Calu3 (cell line): ENCODE measurements around the gene PRCD. TPM values are rescaled to one million over a fixed set of nuclear protein-coding genes. Genes with fewer than 3 reads are reported as not detected.

Experiments
- BruUV-seq: library from RNA; stranded (reverse); fragments of 400-500 nt; replicated peaks from 2 replicates; lab custom pipeline; 2021; lab: Mats Ljungman, UMichigan
- CTCF ChIA-PET: fragments of 300-600 bp; sonication (Branson Sonifier 250); formaldehyde crosslinking; loops from one replicate; lab custom pipeline; 2022; ENCODE audit warnings: antibody characterized with exemption; lab: Charles Lee
- DNase-seq: peaks from one replicate; pipeline ENCODE4 v3.0.0; 2022
- H3K27ac Mint-ChIP-seq: one replicate; pipeline ENCODE4 v1.8.0; 2022; ENCODE audit warnings: mixed read lengths; ENCODE audit not compliant: unreplicated experiment
- H3K27me3 Mint-ChIP-seq: one replicate; pipeline ENCODE4 v1.8.0; 2022; ENCODE audit warnings: mixed read lengths; ENCODE audit not compliant: unreplicated experiment
- H3K36me3 Mint-ChIP-seq: one replicate; pipeline ENCODE4 v1.8.0; 2022; ENCODE audit warnings: mild to moderate bottlenecking, moderate library complexity, mixed read lengths; ENCODE audit not compliant: insufficient read depth, unreplicated experiment
- H3K4me1 Mint-ChIP-seq: one replicate; pipeline ENCODE4 v1.8.0; 2022; ENCODE audit warnings: mild to moderate bottlenecking, low read depth, mixed read lengths; ENCODE audit not compliant: unreplicated experiment
- H3K4me3 Mint-ChIP-seq: one replicate; pipeline ENCODE4 v1.8.0; 2022; ENCODE audit warnings: mild to moderate bottlenecking, low read depth, moderate library complexity, mixed read lengths; ENCODE audit not compliant: unreplicated experiment
- H3K9me3 Mint-ChIP-seq: one replicate; pipeline ENCODE4 v1.8.0; 2022; ENCODE audit warnings: low read depth, mixed read lengths; ENCODE audit not compliant: unreplicated experiment
- intact Hi-C: fragments of 100-400 bp; cut with micrococcal nuclease; formaldehyde crosslinking; loops from one replicate; pipeline ENCODE4 v1.10.0; 2022; ENCODE audit not compliant: unreplicated experiment
- total RNA-seq: library from RNA; stranded (reverse); gene quantifications from 2 replicates; pipeline ENCODE4 v1.2.3, GENCODE V29; 2022
- TF ChIP-seq, protein P1 (sequence below): fragments of 200-600 bp; IDR thresholded peaks from one replicate; pipeline ENCODE4 v1.8.0; 2022; ENCODE audit warnings: antibody characterized with exemption; ENCODE audit not compliant: unreplicated experiment

The PRCD gene
- total RNA-seq, 1 experiment from 2014 or later = not detected

DNA sequence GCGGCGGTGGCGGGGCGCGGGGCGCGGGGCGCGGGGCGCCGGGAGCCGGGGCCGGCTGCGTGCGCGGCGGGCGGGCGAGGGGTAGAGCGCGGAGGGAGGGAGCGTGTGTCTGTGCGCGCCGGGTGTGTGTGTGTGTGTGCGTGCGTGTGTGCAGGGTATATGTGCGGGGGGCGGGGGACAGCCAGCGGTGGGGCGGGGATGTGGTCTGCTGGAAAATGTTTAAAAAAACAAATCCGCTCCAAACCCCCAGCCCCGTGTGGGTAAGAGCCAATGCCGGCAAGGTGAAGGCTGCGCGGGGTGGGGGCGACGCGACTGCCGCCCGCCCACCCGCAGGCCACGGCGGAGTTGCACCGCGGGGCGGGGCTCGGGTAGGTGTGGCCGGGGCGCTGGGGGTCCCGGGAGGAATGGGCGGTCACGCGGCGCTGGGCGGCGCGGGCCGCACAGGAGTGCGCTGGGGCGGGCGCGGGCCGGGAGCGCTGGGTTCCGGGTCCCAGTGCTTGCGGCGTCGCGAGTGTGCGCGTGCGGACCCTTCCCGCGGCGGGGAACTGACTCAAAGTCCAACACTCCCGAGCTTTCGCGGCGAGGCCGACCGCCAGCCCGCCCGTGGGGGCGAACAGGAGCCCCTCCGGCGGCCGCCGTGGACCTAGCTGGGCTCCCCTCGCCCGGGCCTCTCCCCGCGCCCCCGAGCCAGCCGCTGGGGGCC, 2.1 kb upstream of the PRCD start, which contains the start of gene CYGB:
CYGB (minus strand) TSS at position 132 of the 703 bp plus-strand sequence. CDS start 167 bp downstream, outside the sequence.
- intact Hi-C loops = no loop called here
- BruUV-seq = no TSS peak
- Mint-ChIP-seq H3K9me3 (no peaks in the 10 kb centered on the region), H3K4me1 (no peaks in the 10 kb centered on the region), H3K27ac (no peak within 1 kb of the TSS), H3K4me3 (peak within 1 kb of the TSS; percentile 17), H3K27me3 (peaks cover 69% of the 10 kb centered on the region), H3K36me3 (no peaks in the 10 kb centered on the region)
- no peak for DNase-seq
- CTCF ChIA-PET = no interaction called here
- TF ChIP-seq, protein P1, sequence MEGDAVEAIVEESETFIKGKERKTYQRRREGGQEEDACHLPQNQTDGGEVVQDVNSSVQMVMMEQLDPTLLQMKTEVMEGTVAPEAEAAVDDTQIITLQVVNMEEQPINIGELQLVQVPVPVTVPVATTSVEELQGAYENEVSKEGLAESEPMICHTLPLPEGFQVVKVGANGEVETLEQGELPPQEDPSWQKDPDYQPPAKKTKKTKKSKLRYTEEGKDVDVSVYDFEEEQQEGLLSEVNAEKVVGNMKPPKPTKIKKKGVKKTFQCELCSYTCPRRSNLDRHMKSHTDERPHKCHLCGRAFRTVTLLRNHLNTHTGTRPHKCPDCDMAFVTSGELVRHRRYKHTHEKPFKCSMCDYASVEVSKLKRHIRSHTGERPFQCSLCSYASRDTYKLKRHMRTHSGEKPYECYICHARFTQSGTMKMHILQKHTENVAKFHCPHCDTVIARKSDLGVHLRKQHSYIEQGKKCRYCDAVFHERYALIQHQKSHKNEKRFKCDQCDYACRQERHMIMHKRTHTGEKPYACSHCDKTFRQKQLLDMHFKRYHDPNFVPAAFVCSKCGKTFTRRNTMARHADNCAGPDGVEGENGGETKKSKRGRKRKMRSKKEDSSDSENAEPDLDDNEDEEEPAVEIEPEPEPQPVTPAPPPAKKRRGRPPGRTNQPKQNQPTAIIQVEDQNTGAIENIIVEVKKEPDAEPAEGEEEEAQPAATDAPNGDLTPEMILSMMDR = no peak

DNA sequence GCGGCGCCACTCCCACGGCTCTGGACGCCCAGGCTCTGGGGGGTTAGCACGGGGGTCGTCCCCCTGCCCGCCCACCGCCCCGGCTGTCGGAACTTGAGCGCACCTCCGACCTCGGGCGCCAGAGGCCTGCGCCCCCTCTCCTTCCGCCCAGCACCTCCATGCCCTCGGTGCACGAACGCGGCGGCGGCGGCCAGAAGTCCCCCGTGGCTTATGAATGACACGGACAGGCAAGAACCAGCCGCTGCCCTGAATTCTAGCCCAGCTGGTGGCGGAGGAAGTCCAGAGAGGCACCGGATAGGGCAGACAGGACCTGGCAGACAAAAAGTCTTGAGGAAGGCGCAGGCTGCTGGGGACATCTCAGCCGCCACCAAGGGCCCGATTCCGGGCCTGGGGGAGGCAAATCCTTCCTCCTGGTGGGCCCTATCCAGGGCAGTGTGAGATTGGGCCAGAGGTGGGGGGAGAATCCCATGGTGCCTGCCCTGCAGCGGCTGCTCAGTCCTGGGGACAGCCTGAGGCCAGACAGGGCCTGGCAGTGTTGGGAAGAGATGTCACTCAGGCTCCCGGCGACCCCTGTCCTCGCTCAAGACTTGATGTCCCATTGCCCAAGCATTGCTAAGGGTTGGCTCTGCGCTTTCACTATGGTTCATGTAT, 1.4 kb upstream of the PRCD start:
- no peak overlapping the region for H3K4me3 Mint-ChIP-seq
- no peak overlapping the region for H3K27ac Mint-ChIP-seq
- CTCF ChIA-PET = no interaction called here
- intact Hi-C loops = no loop called here
- H3K36me3 Mint-ChIP-seq = no peaks in the 10 kb centered on the region
- H3K4me1 Mint-ChIP-seq = no peaks in the 10 kb centered on the region
- DNase-seq = no peak
- TF ChIP-seq, protein P1 = no peak
- peaks cover 74% of the 10 kb centered on the region for H3K27me3 Mint-ChIP-seq
- BruUV-seq = no TSS peak
- H3K9me3 Mint-ChIP-seq = no peaks in the 10 kb centered on the region

DNA sequence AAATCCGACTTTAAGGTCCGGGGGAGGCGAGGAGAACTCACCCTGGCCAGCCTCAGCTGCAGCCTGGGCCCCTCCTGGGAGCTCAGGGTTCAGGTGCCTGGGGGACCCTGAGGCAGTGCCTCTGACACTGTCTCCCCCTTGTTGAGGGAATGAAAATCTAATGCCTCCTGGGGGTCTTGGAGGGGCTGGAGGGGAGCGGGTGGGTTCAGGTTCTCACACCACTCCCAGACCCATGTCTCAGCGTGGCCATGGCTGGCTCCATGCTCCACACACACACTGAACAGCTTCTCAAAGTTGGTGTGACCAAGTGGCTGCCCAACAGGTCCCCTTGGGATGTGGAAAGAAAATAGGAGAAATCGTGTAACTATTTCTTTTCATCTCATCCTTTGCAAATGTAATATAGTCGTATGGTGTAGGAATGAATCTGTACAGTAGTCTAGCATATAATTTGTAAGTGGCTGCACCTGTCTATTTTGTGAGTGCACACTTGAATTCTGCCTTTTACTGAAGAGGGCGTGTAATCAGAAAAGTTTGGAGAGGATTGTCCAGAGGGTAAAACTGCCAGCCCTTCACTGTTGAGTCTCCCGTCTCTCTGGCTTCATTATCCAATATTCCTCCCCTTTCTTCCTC, 788 bp upstream of the PRCD start:
- Mint-ChIP-seq H3K9me3 (no peaks in the 10 kb centered on the region), H3K27ac (no peak overlapping the region), H3K4me3 (no peak overlapping the region), H3K36me3 (no peaks in the 10 kb centered on the region), H3K27me3 (peaks cover 81% of the 10 kb centered on the region), H3K4me1 (no peaks in the 10 kb centered on the region)
- BruUV-seq = no TSS peak
- CTCF ChIA-PET = no interaction called here
- DNase-seq = no peak
- TF ChIP-seq, protein P1 = no peak
- intact Hi-C loops = no loop called here

DNA sequence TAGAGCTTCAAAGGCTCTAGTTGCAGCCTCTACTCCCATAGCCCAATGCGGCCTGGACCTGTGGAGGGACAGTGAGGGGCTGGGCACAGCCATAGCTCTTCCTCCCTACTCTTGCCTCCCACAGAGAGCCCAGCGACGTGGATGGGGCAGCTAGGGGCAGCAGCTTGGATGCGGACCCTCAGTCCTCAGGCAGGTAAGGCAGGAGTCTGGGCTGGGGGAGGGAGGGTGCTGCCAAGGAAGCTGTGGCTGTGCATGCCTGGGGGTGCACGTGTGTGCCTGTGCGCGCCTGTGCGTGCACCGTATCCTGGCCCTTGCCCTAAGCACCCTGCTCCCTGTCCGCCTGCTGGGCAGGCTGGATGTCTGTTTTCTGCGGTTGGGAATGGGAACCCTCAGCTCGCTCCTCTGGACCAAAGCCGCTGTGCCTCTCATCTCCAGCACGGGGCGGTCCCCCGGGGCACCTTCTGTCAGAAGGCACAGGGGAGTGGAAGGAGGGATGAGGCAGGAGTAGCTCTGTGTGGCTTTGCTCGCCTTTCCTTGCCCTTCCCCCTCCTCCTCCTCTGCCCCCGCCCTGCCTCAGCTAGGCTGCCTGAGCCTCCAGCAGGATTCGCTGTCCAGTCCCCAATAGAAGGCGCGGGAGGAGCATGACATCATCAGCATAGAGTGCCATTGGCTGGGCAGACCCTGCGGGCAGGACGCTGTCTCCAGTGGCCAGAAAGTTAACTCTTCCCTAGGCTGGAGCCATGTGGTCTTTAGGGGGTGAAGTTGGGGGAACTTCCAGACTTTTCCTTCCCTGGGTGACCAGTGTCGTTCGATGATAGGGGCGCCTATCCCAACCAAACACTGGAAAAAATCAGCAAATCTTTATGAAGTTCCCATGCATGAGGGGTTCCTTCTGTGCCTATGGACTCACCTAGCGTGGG, 797 bp downstream of the PRCD start:
- no TSS peak for BruUV-seq

More for the DNA sequence above, 797 bp downstream of the PRCD start:
- TF ChIP-seq, protein P1 = peak; percentile 10
- H3K27me3 Mint-ChIP-seq = peaks cover 79% of the 10 kb centered on the region
- DNase-seq = peak; percentile 89
- CTCF ChIA-PET = interaction anchor here (0.6 to 1.4 kb wide), 4 partner anchors 18 to 131 kb away, joined by 3 to 4 read pairs (median 3); no protein-coding TSS in a partner anchor
- no peaks in the 10 kb centered on the region for H3K36me3 Mint-ChIP-seq
- H3K27ac Mint-ChIP-seq = no peak overlapping the region
- no peaks in the 10 kb centered on the region for H3K4me1 Mint-ChIP-seq
- intact Hi-C loops = no loop called here
- H3K9me3 Mint-ChIP-seq = no peaks in the 10 kb centered on the region
- H3K4me3 Mint-ChIP-seq = peak overlapping the region; percentile 64
